Activated naive CD4-positive, alpha-beta T cell treated with anti-CD3 and anti-CD28 coated beads, Interleukin-2, amount 10 ng/mL, durations not matched to agents 7 days and 5 days (primary cell): ENCODE measurements around the gene BLOC1S3.

Experiments
- CTCF ChIA-PET: fragments of 350-600 bp; sonication (Branson Sonifier 250); formaldehyde crosslinking; loops from one replicate; lab custom pipeline; 2021; ENCODE audit warnings: antibody characterized with exemption; lab: Charles Lee
- DNase-seq: peaks from one replicate; pipeline ENCODE4 v3.0.0-alpha.2; 2020
- H3K27ac Mint-ChIP-seq: one replicate; pipeline ENCODE4 v1.8.0; 2021; ENCODE audit warnings: mild to moderate bottlenecking, moderate library complexity, mixed read lengths
- H3K27me3 Mint-ChIP-seq: one replicate; pipeline ENCODE4 v1.8.0; 2021; ENCODE audit warnings: mild to moderate bottlenecking, mixed read lengths
- H3K36me3 Mint-ChIP-seq: one replicate; pipeline ENCODE4 v1.8.0; 2021; ENCODE audit warnings: mixed read lengths
- H3K4me1 Mint-ChIP-seq: one replicate; pipeline ENCODE4 v1.8.0; 2021; ENCODE audit warnings: mixed read lengths
- H3K4me3 Mint-ChIP-seq: one replicate; pipeline ENCODE4 v1.8.0; 2021; ENCODE audit warnings: mild to moderate bottlenecking, moderate library complexity, mixed read lengths
- H3K9me3 Mint-ChIP-seq: one replicate; pipeline ENCODE4 v1.8.0; 2021; ENCODE audit warnings: mixed read lengths

The BLOC1S3 gene

DNA sequence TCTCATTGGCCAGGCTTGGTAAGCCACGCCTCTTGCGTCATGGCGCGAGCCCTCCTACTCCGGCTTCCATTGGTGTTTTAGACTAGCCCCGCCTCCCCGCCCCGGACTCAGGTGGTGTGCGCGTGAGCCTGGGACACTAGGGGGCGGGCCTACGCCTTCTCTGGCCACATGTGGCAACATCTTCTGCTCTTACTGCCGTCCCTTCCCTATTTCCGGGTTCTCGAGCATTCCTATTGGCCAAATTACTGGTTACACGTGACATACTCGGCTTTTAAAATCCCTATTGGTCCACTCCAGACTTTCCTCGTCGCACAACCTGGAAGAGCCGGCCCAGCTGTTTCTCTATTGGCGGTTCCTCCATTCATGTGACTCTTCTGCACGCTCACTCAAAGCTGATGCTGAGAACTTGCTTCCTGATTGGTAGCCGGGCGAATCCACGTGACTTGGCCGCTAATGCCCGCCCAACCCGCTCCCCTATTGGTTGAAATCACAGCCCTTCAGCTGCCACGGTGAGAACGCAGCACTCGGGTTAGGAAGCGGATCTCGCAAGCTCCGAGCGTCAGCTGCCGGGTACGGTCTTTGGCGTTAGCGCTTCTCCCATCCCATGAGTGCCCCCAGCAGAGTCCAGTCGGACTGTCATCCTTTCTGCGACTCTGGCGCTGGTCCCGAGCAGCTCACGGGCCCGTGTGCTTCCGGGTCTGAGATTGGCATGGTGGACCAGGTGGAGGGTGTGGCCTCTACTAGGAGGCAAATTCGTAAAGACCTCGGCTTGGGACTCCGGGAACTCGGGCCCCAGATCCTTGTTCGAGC is at the start of gene BLOC1S3:
TSS of gene BLOC1S3 (plus strand) at position 523 of the 810 bp plus-strand sequence. CDS start 513 bp downstream, outside the sequence.
- DNase-seq = peak; percentile 100
- CTCF ChIA-PET = interaction anchor here (0.6 to 1.6 kb wide), 6 partner anchors 8 to 161 kb away, joined by 3 to 7 read pairs (median 4); partner anchors contain the start of gene PPP1R37
- peak within 1 kb of the TSS; percentile 81 for H3K4me3 Mint-ChIP-seq
- no peaks in the 10 kb centered on the region for H3K9me3 Mint-ChIP-seq
- H3K27ac Mint-ChIP-seq = peak within 1 kb of the TSS; percentile 90
- H3K4me1 Mint-ChIP-seq = peaks cover 53% of the 10 kb centered on the region
- H3K36me3 Mint-ChIP-seq = peaks cover 16% of the 10 kb centered on the region
- H3K27me3 Mint-ChIP-seq = no peaks in the 10 kb centered on the region

DNA sequence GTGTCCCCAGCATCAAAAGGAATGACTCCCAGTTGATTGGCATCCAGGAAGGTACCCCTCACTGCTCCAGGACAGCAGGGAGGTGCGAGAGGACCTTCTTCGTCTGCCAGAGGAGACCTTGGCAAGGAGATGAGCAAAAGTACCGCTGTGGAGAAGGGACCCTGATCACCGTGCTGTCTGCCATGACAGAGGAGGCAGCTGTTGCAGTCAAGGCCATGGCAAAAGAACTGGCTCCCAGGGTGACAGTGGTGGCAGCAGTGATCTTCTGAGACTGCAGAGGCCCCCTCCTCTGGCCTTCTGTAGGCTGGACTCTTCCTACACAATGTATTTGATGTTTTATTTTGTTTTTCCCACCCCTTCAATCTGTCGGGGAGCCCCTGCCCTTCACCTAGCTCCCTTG is 49.8 kb upstream of the BLOC1S3 start:
- Mint-ChIP-seq H3K27me3 (no peaks in the 10 kb centered on the region), H3K36me3 (no peaks in the 10 kb centered on the region), H3K4me3 (no peak overlapping the region), H3K4me1 (peaks cover 7% of the 10 kb centered on the region), H3K27ac (no peak overlapping the region), H3K9me3 (no peaks in the 10 kb centered on the region)
- CTCF ChIA-PET = interaction anchor here (0.5 kb wide), 1 partner anchor 18 kb away, joined by 3 read pairs; no protein-coding TSS in a partner anchor
- no peak for DNase-seq

DNA sequence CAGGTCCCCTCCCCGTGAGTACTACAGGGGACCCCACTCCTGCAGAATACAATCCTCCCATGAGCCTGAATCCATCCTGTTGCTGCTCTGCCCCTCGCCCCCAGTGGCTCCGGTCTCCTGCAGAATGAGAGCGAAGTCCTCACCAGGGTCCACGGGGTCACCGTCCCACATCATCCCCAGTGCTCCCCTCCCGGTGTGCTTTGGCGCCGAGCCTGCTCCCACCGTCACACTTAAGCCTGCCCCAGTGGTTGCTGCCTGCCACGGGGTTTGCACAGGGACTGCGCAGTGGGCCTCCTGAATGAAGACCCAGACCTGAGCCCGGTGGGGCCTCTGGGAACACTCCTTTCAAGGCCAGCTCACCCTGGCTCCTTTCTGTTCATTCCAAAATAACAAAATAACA is 48.3 kb upstream of the BLOC1S3 start:
- no peaks in the 10 kb centered on the region for H3K36me3 Mint-ChIP-seq
- H3K4me1 Mint-ChIP-seq = peaks cover 5% of the 10 kb centered on the region
- DNase-seq = no peak
- H3K27me3 Mint-ChIP-seq = no peaks in the 10 kb centered on the region
- CTCF ChIA-PET = no interaction called here
- H3K9me3 Mint-ChIP-seq = no peaks in the 10 kb centered on the region
- H3K4me3 Mint-ChIP-seq = no peak overlapping the region
- no peak overlapping the region for H3K27ac Mint-ChIP-seq

GRCh38 chr19:45130888-45131615 is 47.5 kb upstream of the BLOC1S3 start:
- Mint-ChIP-seq H3K4me1 (peaks cover 3% of the 10 kb centered on the region), H3K9me3 (no peaks in the 10 kb centered on the region), H3K36me3 (no peaks in the 10 kb centered on the region), H3K4me3 (no peak overlapping the region), H3K27me3 (no peaks in the 10 kb centered on the region), H3K27ac (no peak overlapping the region)
- DNase-seq = no peak
- CTCF ChIA-PET = interaction anchor here (1.1 kb wide), 1 partner anchor 13 kb away, joined by 3 read pairs; no protein-coding TSS in a partner anchor

- no peak overlapping the region for H3K4me3 Mint-ChIP-seq
- H3K36me3 Mint-ChIP-seq = no peaks in the 10 kb centered on the region
- no peak for DNase-seq
- H3K27me3 Mint-ChIP-seq = no peaks in the 10 kb centered on the region
- CTCF ChIA-PET = no interaction called here
- no peaks in the 10 kb centered on the region for H3K9me3 Mint-ChIP-seq
- no peaks in the 10 kb centered on the region for H3K4me1 Mint-ChIP-seq
- H3K27ac Mint-ChIP-seq = no peak overlapping the region
These were observed 44.9 kb upstream of the BLOC1S3 start for GRCh38 chr19:45133661-45134060.

- H3K4me3 Mint-ChIP-seq = no peak overlapping the region
- no peaks in the 10 kb centered on the region for H3K36me3 Mint-ChIP-seq
- no peaks in the 10 kb centered on the region for H3K27me3 Mint-ChIP-seq
- H3K9me3 Mint-ChIP-seq = no peaks in the 10 kb centered on the region
- H3K27ac Mint-ChIP-seq = no peak overlapping the region
- DNase-seq = no peak
- CTCF ChIA-PET = interaction anchor here (2.0 to 2.5 kb wide), 2 partner anchors 10 to 76 kb away, joined by 5 to 12 read pairs; no protein-coding TSS in a partner anchor
- no peaks in the 10 kb centered on the region for H3K4me1 Mint-ChIP-seq
These were observed 43.3 kb upstream of the BLOC1S3 start for GRCh38 chr19:45135176-45135885.

GRCh38 chr19:45136507-45137178 is 41.9 kb upstream of the BLOC1S3 start:
- no peak for DNase-seq
- no peaks in the 10 kb centered on the region for H3K4me1 Mint-ChIP-seq
- no peaks in the 10 kb centered on the region for H3K27me3 Mint-ChIP-seq
- CTCF ChIA-PET = interaction anchor here (0.7 to 2.5 kb wide), 3 partner anchors 11 to 77 kb away, joined by 3 to 12 read pairs (median 5); no protein-coding TSS in a partner anchor
- H3K9me3 Mint-ChIP-seq = no peaks in the 10 kb centered on the region
- peaks cover 1% of the 10 kb centered on the region for H3K36me3 Mint-ChIP-seq
- no peak overlapping the region for H3K27ac Mint-ChIP-seq
- H3K4me3 Mint-ChIP-seq = no peak overlapping the region

- no peaks in the 10 kb centered on the region for H3K4me1 Mint-ChIP-seq
- no peak for DNase-seq
- H3K36me3 Mint-ChIP-seq = peaks cover 1% of the 10 kb centered on the region
- CTCF ChIA-PET = interaction anchor here (0.7 to 2.5 kb wide), 3 partner anchors 12 to 78 kb away, joined by 3 to 12 read pairs (median 5); no protein-coding TSS in a partner anchor
- H3K27ac Mint-ChIP-seq = peak overlapping the region; percentile 13
- no peak overlapping the region for H3K4me3 Mint-ChIP-seq
- no peaks in the 10 kb centered on the region for H3K27me3 Mint-ChIP-seq
- no peaks in the 10 kb centered on the region for H3K9me3 Mint-ChIP-seq
These were observed 41.3 kb upstream of the BLOC1S3 start for GRCh38 chr19:45137179-45137761.

GRCh38 chr19:45138303-45138751 is 40.3 kb upstream of the BLOC1S3 start:
- no peak overlapping the region for H3K4me3 Mint-ChIP-seq
- peak overlapping the region; percentile 47 for H3K27ac Mint-ChIP-seq
- CTCF ChIA-PET = no interaction called here

DNA sequence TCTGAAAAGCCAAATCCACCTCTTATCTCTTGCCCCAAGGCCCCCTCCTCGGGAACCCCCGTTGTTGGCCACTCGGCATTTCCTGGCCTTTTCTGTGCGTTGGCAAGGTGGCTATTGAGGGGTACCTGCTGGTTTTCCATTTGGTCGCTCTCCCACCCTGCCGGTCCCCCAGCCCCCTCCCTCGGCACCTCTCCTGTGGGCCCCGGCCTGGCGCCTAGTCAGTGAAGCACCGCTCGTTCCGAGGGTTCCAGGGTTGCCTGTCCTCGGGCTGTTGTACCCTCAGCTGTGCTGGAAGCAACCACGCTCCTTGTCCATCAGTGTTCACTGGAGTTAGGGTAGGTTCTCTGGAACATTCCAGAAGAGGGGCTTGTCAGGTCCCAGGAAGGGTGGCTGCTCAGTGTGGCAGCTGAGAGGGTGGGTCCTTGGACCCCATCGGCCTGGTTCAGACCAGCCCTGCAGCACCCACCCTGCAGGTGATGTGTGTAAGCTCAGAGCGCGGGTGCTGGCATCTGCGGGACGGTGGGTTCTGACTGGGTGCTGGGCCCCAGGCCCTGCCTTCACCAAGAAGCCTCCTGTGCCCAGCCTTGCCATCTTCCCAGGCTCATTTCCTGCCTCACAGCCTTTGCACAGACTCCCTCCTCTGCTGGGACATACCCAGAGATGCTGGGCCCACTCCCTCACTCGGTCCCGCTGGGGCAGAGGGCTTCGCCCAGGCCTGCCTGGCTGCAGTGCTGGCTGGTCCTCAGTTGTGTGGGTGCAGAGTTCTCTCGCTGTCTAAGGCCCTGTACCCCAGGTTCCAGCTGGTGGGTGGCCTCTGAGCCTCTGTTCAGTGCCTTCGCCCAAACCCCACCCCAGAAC is 39.1 kb upstream of the BLOC1S3 start:
- CTCF ChIA-PET = no interaction called here
- DNase-seq = no peak
- Mint-ChIP-seq H3K4me1 (no peaks in the 10 kb centered on the region), H3K36me3 (peaks cover 11% of the 10 kb centered on the region), H3K27ac (no peak overlapping the region), H3K27me3 (no peaks in the 10 kb centered on the region), H3K9me3 (no peaks in the 10 kb centered on the region), H3K4me3 (no peak overlapping the region)

More at GRCh38 chr19:45138303-45138751, 40.3 kb upstream of the BLOC1S3 start:
- no peaks in the 10 kb centered on the region for H3K27me3 Mint-ChIP-seq
- H3K36me3 Mint-ChIP-seq = peaks cover 9% of the 10 kb centered on the region
- H3K9me3 Mint-ChIP-seq = no peaks in the 10 kb centered on the region
- no peak for DNase-seq
- H3K4me1 Mint-ChIP-seq = no peaks in the 10 kb centered on the region

DNA sequence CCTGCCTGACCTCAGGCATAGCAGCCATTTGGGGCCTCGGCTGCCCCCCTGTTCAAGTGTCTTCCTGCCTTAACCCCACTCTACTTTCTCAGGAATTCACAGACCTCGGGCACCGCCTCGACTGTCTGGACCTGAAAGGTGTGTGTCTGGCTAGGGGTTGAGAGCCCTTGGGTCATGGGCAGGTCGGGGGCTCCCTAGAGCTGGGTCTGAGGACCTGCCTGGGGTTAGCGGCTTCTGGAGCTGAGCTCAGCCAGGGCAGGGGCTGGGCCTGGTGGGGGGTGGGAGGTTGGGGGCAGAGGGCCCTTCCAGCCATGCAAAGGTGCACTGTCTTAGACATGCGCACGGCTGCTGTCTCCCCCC is 38.5 kb upstream of the BLOC1S3 start:
- Mint-ChIP-seq H3K36me3 (peaks cover 11% of the 10 kb centered on the region), H3K4me3 (no peak overlapping the region), H3K27ac (no peak overlapping the region), H3K9me3 (no peaks in the 10 kb centered on the region), H3K27me3 (no peaks in the 10 kb centered on the region), H3K4me1 (no peaks in the 10 kb centered on the region)
- CTCF ChIA-PET = no interaction called here
- DNase-seq = no peak

- no peaks in the 10 kb centered on the region for H3K27me3 Mint-ChIP-seq
- no peak overlapping the region for H3K27ac Mint-ChIP-seq
- no peak overlapping the region for H3K4me3 Mint-ChIP-seq
- CTCF ChIA-PET = no interaction called here
- no peaks in the 10 kb centered on the region for H3K4me1 Mint-ChIP-seq
- peaks cover 11% of the 10 kb centered on the region for H3K36me3 Mint-ChIP-seq
- H3K9me3 Mint-ChIP-seq = no peaks in the 10 kb centered on the region
- DNase-seq = no peak
These were observed 38.1 kb upstream of the BLOC1S3 start for GRCh38 chr19:45140533-45140932.
